ENCODE measurements around the gene MXI1.
A peak's percentile ranks its signal among the peaks of the same experiment; 100 is the strongest.

Gene MXI1

GRCh38 chr10:110207011-110207804, at the start of gene MXI1:
Gene MXI1, plus strand, starts transcription at chr10:110207605. Its CDS starts 204 bp downstream, at chr10:110207809.
- peak; percentile 44 for DNase-seq (ENCODE audit: low spot score)

GRCh38 chr10:110158051-110159005, 49.1 kb upstream of the MXI1 start:
- DNase-seq (ENCODE audit: low spot score): no peak

- no peak for DNase-seq (ENCODE audit: low spot score)
Observed at GRCh38 chr10:110160081-110160480, 47.3 kb upstream of the MXI1 start.

GRCh38 chr10:110160522-110160921, 46.9 kb upstream of the MXI1 start:
- no peak for DNase-seq (ENCODE audit: low spot score)

- DNase-seq (ENCODE audit: low spot score): no peak
Observed at GRCh38 chr10:110162741-110163145, 44.7 kb upstream of the MXI1 start.

- no peak for DNase-seq (ENCODE audit: low spot score)
Observed at GRCh38 chr10:110163192-110163773, 44.1 kb upstream of the MXI1 start.

GRCh38 chr10:110163841-110164240, 43.6 kb upstream of the MXI1 start:
- DNase-seq (ENCODE audit: low spot score): no peak

GRCh38 chr10:110165239-110165638, 42.2 kb upstream of the MXI1 start:
- DNase-seq (ENCODE audit: low spot score): no peak

GRCh38 chr10:110167149-110167548, 40.3 kb upstream of the MXI1 start:
- DNase-seq (ENCODE audit: low spot score): no peak

- DNase-seq (ENCODE audit: low spot score): no peak
Observed at GRCh38 chr10:110168601-110169481, 38.6 kb upstream of the MXI1 start.

- no peak for DNase-seq (ENCODE audit: low spot score)
Observed at GRCh38 chr10:110169586-110169985, 37.8 kb upstream of the MXI1 start.

GRCh38 chr10:110170142-110170971, 37.0 kb upstream of the MXI1 start:
- no peak for DNase-seq (ENCODE audit: low spot score)

GRCh38 chr10:110171032-110171431, 36.4 kb upstream of the MXI1 start:
- DNase-seq (ENCODE audit: low spot score): no peak

GRCh38 chr10:110172155-110172554, 35.2 kb upstream of the MXI1 start:
- no peak for DNase-seq (ENCODE audit: low spot score)

- DNase-seq (ENCODE audit: low spot score): no peak
Observed at GRCh38 chr10:110174201-110174600, 33.2 kb upstream of the MXI1 start.

- DNase-seq (ENCODE audit: low spot score): no peak
Observed at GRCh38 chr10:110174816-110175215, 32.6 kb upstream of the MXI1 start.

GRCh38 chr10:110175406-110175805, 32.0 kb upstream of the MXI1 start:
- no peak for DNase-seq (ENCODE audit: low spot score)

GRCh38 chr10:110176141-110177030, 31.0 kb upstream of the MXI1 start:
- no peak for DNase-seq (ENCODE audit: low spot score)

GRCh38 chr10:110179220-110179619, 28.2 kb upstream of the MXI1 start:
- no peak for DNase-seq (ENCODE audit: low spot score)

GRCh38 chr10:110181451-110181850, 26.0 kb upstream of the MXI1 start:
- no peak for DNase-seq (ENCODE audit: low spot score)

Measured in CD4-positive, alpha-beta T cell treated with Interleukin-6 at 100 ng/mL for 8 hours (primary cell).